Suprapubic skin (tissue), 4 donors: Measurements from ENCODE around the gene TSLP. TPM values are rescaled to one million over a fixed set of nuclear protein-coding genes. Genes with fewer than 3 reads are reported as not detected.

ENCODE experiments used
- DNase-seq, 2 donors: peaks; one replicate each; pipeline ENCODE4 v3.0.0-alpha.2; 2019; ENCODE audit warnings: low spot score in 2 of 2
- H3K27ac ChIP-seq: fragments of 200-600 bp; sonication (generic); one replicate; pipeline ENCODE4 v1.5.1; 2019
- H3K27me3 ChIP-seq: fragments of 200-600 bp; sonication (generic); one replicate; pipeline ENCODE4 v1.5.1; 2019
- H3K36me3 ChIP-seq: fragments of 200-600 bp; sonication (generic); one replicate; pipeline ENCODE4 v1.5.1; 2019
- H3K4me1 ChIP-seq: fragments of 200-600 bp; sonication (generic); one replicate; pipeline ENCODE4 v1.5.1; 2019
- H3K4me3 ChIP-seq: fragments of 200-600 bp; sonication (generic); one replicate; pipeline ENCODE4 v1.5.1; 2019; ENCODE audit warnings: mild to moderate bottlenecking
- H3K9me3 ChIP-seq: fragments of 200-600 bp; sonication (generic); one replicate; pipeline ENCODE4 v1.5.1; 2019
- EP300 ChIP-seq: sonication (generic); formaldehyde crosslinking; IDR thresholded peaks from one replicate; pipeline ENCODE4 v1.6.1; 2017; ENCODE audit warnings: antibody characterized with exemption
- POLR2A ChIP-seq, 2 donors: fragments of 450-650 bp; IDR thresholded peaks; one replicate each; pipeline ENCODE4 v1.6.1; 2017; ENCODE audit warnings: antibody characterized with exemption in 2 of 2, mild to moderate bottlenecking in 2 of 2, moderate library complexity in 2 of 2
- POLR2AphosphoS5 ChIP-seq, 3 donors: sonication (generic); formaldehyde crosslinking; IDR thresholded peaks; one replicate each; pipeline ENCODE4 v1.6.1; 2017; ENCODE audit warnings: antibody characterized with exemption in 3 of 3
- WGBS: methylation state at CpG from one replicate; pipeline ENCODE4 v1.1.5; 2018; 5-methylcytosine and 5-hydroxymethylcytosine counted together
- total RNA-seq, 4 donors: library from RNA; depleted of rRNA; stranded (reverse); fragments of >200 nt; gene quantifications; one replicate each; pipeline ENCODE4 v1.1.0, GENCODE V29; 2016
- TF ChIP-seq, protein P1 (sequence below), 2 donors: fragments of 200-600 bp in 1 of 2; fragments of 450-650 bp in 1 of 2; sonication (generic) in 1 of 2; IDR thresholded peaks; one replicate each; pipeline ENCODE4 v1.5.1; 2016 to 2019; ENCODE audit warnings: antibody characterized with exemption in 2 of 2, mild to moderate bottlenecking in 1 of 2, moderate library complexity in 1 of 2

Gene TSLP
- total RNA-seq, 4 donors from 2014 or later = 0.38 to 1.4 (median 0.62) TPM; not detected in 1

DNA sequence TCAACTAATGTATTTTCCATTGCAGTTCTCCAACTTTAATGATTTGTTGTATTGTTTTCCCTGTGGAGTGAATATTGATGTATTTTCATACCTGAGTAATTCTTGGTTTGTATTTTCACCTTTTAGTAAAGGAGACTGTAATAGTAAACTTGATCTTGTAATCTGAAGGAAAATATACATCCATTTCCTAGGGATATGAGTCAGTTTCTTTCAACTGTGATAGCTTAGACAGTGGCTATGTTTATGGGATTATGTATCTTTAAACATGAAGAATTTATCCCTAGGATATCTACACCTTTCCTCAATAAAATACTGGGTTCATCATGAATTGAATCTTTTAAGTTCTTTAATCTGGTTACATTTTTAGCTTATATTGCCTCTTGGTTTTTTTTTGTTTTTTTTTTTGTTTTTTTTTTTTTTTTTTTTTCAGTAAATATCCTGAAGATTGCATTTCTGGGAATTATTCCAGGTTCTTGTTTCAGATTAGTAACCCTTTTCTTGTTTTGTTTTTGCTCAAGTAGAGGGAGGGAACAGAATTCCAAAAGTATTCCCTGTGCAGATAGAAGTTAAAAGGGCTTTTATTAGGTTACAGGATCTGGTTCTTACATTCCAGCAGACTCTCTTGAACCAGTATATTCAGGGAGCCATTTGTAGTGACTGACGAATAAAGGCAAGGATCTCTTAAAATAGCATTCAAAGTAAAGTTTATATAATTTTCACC, 27.7 kb downstream of the TSLP start:
- WGBS = 0% methylated on average over 1 of the region's 1 CpG
- H3K27ac ChIP-seq = no peak overlapping the region
- H3K27me3 ChIP-seq = no peaks in the 10 kb centered on the region
- DNase-seq = no peak
- peaks cover 9% of the 10 kb centered on the region for H3K4me1 ChIP-seq
- no peak overlapping the region for H3K4me3 ChIP-seq
- TF ChIP-seq, protein P1, sequence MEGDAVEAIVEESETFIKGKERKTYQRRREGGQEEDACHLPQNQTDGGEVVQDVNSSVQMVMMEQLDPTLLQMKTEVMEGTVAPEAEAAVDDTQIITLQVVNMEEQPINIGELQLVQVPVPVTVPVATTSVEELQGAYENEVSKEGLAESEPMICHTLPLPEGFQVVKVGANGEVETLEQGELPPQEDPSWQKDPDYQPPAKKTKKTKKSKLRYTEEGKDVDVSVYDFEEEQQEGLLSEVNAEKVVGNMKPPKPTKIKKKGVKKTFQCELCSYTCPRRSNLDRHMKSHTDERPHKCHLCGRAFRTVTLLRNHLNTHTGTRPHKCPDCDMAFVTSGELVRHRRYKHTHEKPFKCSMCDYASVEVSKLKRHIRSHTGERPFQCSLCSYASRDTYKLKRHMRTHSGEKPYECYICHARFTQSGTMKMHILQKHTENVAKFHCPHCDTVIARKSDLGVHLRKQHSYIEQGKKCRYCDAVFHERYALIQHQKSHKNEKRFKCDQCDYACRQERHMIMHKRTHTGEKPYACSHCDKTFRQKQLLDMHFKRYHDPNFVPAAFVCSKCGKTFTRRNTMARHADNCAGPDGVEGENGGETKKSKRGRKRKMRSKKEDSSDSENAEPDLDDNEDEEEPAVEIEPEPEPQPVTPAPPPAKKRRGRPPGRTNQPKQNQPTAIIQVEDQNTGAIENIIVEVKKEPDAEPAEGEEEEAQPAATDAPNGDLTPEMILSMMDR (IDR thresholded peaks at IDR 0.05) = no peak
- TF ChIP-seq EP300 (no peak), POLR2A (IDR thresholded peaks at IDR 0.05) (no peak), POLR2AphosphoS5 (IDR thresholded peaks at IDR 0.05) (no peak)
- peaks cover 70% of the 10 kb centered on the region for H3K36me3 ChIP-seq
- H3K9me3 ChIP-seq = no peaks in the 10 kb centered on the region

DNA sequence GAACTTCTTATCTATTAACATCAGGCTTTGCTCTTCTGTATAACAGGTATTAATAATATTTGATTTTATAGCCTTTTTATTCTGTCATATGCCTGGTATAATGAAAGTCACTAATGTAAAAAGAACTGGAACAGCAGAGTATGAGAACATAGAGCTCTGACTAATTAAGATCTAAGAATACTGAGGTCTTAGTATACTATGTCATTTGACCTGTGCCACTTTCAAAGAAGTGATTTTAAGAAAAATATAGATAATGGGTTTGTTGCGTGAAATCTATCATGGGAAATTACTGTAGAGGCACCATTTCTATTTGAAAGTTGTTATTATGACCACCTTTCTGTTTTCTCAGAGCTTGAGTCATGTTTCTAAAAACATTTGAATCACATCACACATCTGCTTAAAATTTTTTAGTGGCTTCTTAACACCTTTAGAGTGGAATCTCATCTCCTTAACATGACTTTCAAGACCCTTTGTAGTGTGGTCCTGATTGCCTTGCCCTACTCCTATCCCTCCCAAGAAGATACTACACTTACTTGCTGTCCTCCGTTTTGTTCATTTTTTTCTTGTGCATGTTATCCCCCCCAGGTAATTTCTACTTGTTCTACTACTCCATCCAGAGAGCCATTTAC, 34.9 kb downstream of the TSLP start:
- Histone ChIP-seq H3K9me3 (no peaks in the 10 kb centered on the region), H3K27ac (no peak overlapping the region), H3K4me3 (no peak overlapping the region), H3K27me3 (no peaks in the 10 kb centered on the region), H3K4me1 (no peaks in the 10 kb centered on the region), H3K36me3 (peaks cover 85% of the 10 kb centered on the region)
- DNase-seq = no peak
- 92% methylated on average over 2 of the region's 2 CpGs for WGBS
- TF ChIP-seq, protein P1 (IDR thresholded peaks at IDR 0.05) = no peak
- no peak for TF ChIP-seq POLR2AphosphoS5 (IDR thresholded peaks at IDR 0.05)
- no peak for TF ChIP-seq EP300
- TF ChIP-seq POLR2A (IDR thresholded peaks at IDR 0.05) = no peak

- no peak overlapping the region for H3K4me3 ChIP-seq
- H3K9me3 ChIP-seq = no peaks in the 10 kb centered on the region
- no peak overlapping the region for H3K27ac ChIP-seq
- DNase-seq = no peak
- peaks cover 83% of the 10 kb centered on the region for H3K36me3 ChIP-seq
- TF ChIP-seq POLR2A (IDR thresholded peaks at IDR 0.05) = no peak
- no peak for TF ChIP-seq POLR2AphosphoS5 (IDR thresholded peaks at IDR 0.05)
- TF ChIP-seq EP300 = no peak
- TF ChIP-seq, protein P1 (IDR thresholded peaks at IDR 0.05) = no peak
- H3K27me3 ChIP-seq = no peaks in the 10 kb centered on the region
- no peaks in the 10 kb centered on the region for H3K4me1 ChIP-seq
- WGBS = 92% methylated on average over 2 of the region's 2 CpGs
These were observed 35.9 kb downstream of the TSLP start for GRCh38 chr5:111107371-111107770.

GRCh38 chr5:111111956-111112355, 40.4 kb downstream of the TSLP start:
- H3K4me1 ChIP-seq = no peaks in the 10 kb centered on the region
- 84% methylated on average over 3 of the region's 3 CpGs for WGBS

GRCh38 chr5:111113678-111114077, 42.2 kb downstream of the TSLP start:
- Histone ChIP-seq H3K27me3 (no peaks in the 10 kb centered on the region), H3K4me1 (no peaks in the 10 kb centered on the region), H3K9me3 (no peaks in the 10 kb centered on the region), H3K4me3 (no peak overlapping the region), H3K36me3 (peaks cover 34% of the 10 kb centered on the region), H3K27ac (no peak overlapping the region)
- TF ChIP-seq EP300 = no peak
- DNase-seq = no peak
- WGBS = 93% methylated on average over 3 of the region's 3 CpGs

More at GRCh38 chr5:111111956-111112355, 40.4 kb downstream of the TSLP start:
- Histone ChIP-seq H3K36me3 (peaks cover 37% of the 10 kb centered on the region), H3K27ac (no peak overlapping the region), H3K27me3 (no peaks in the 10 kb centered on the region), H3K4me3 (no peak overlapping the region), H3K9me3 (no peaks in the 10 kb centered on the region)
- TF ChIP-seq, protein P1 (IDR thresholded peaks at IDR 0.05) = no peak
- TF ChIP-seq EP300 (no peak), POLR2A (IDR thresholded peaks at IDR 0.05) (no peak), POLR2AphosphoS5 (IDR thresholded peaks at IDR 0.05) (no peak)
- no peak for DNase-seq
